Left ventricle myocardium inferior (tissue), 1 donor: ENCODE results near the gene SMARCD3. TPM values are rescaled to one million over a fixed set of nuclear protein-coding genes. Genes with fewer than 3 reads are reported as not detected.

Source experiments
- DNase-seq: peaks from one replicate; pipeline ENCODE4 v3.0.0-alpha.2; 2020
- H3K27ac ChIP-seq: fragments of 200-600 bp; replicated peaks from 2 replicates; pipeline ENCODE4 v1.8.0; 2021
- H3K27me3 ChIP-seq: fragments of 200-600 bp; 2 replicates; pipeline ENCODE4 v1.8.0; 2021; ENCODE audit warnings: low read depth
- H3K36me3 ChIP-seq: fragments of 200-600 bp; 2 replicates; pipeline ENCODE4 v1.8.0; 2021
- H3K4me1 ChIP-seq: fragments of 200-600 bp; 2 replicates; pipeline ENCODE4 v1.8.0; 2021
- H3K4me3 ChIP-seq: fragments of 200-600 bp; 2 replicates; pipeline ENCODE4 v1.8.0; 2021; ENCODE audit warnings: mild to moderate bottlenecking, moderate library complexity
- H3K9me3 ChIP-seq: fragments of 200-600 bp; replicated peaks from 2 replicates; pipeline ENCODE4 v1.8.0; 2021
- intact Hi-C: fragments of 100-400 bp; cut with micrococcal nuclease; formaldehyde crosslinking; loops from one replicate; pipeline ENCODE4 v1.11.0; 2022
- total RNA-seq: library from RNA; stranded (reverse); fragmentation: NEBNext Ultra II Directional; extraction: Animal tissue kit (Norgen Biotek cat#: 25700); gene quantifications from one replicate; pipeline ENCODE4 v1.2.1, GENCODE V29; 2021
- TF ChIP-seq, protein P1 (sequence below): fragments of 200-600 bp; IDR thresholded peaks from 2 replicates; pipeline ENCODE4 v1.8.0; 2021; ENCODE audit warnings: antibody characterized with exemption, mild to moderate bottlenecking, borderline replicate concordance
- donor health status: DM: no; HTN: yes; CAD: no; lungs with severe emphysema.

SMARCD3 gene
- total RNA-seq, 1 donor from 2014 or later = 104 TPM

DNA sequence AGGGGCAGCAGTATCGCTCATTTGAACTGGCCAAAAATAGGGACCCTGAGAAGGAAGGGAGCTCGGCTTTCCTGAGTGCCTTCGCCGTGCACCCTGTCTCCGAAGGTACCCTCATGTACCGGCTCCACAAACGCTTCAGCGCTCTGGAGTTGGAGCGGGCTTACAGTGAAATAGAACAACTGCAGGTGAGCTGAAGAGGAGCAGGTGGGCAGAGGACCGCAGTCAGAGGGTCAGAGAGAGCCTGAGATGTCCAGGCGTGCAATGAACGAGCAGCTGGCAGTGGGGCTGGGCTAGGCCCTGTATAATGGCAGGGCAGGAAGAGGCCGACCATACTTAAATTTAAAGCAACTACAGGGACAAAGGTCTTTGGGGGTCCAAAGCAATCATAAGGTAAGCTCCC is 12.1 kb downstream of the SMARCD3 start:
- H3K4me3 ChIP-seq = no peak overlapping the region
- H3K4me1 ChIP-seq = peaks cover 57% of the 10 kb centered on the region
- peaks cover 60% of the 10 kb centered on the region for H3K36me3 ChIP-seq
- H3K27me3 ChIP-seq = no peaks in the 10 kb centered on the region
- DNase-seq = no peak
- TF ChIP-seq, protein P1, sequence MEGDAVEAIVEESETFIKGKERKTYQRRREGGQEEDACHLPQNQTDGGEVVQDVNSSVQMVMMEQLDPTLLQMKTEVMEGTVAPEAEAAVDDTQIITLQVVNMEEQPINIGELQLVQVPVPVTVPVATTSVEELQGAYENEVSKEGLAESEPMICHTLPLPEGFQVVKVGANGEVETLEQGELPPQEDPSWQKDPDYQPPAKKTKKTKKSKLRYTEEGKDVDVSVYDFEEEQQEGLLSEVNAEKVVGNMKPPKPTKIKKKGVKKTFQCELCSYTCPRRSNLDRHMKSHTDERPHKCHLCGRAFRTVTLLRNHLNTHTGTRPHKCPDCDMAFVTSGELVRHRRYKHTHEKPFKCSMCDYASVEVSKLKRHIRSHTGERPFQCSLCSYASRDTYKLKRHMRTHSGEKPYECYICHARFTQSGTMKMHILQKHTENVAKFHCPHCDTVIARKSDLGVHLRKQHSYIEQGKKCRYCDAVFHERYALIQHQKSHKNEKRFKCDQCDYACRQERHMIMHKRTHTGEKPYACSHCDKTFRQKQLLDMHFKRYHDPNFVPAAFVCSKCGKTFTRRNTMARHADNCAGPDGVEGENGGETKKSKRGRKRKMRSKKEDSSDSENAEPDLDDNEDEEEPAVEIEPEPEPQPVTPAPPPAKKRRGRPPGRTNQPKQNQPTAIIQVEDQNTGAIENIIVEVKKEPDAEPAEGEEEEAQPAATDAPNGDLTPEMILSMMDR = no peak
- no peak overlapping the region for H3K27ac ChIP-seq
- intact Hi-C loops = no loop called here
- no peaks in the 10 kb centered on the region for H3K9me3 ChIP-seq

DNA sequence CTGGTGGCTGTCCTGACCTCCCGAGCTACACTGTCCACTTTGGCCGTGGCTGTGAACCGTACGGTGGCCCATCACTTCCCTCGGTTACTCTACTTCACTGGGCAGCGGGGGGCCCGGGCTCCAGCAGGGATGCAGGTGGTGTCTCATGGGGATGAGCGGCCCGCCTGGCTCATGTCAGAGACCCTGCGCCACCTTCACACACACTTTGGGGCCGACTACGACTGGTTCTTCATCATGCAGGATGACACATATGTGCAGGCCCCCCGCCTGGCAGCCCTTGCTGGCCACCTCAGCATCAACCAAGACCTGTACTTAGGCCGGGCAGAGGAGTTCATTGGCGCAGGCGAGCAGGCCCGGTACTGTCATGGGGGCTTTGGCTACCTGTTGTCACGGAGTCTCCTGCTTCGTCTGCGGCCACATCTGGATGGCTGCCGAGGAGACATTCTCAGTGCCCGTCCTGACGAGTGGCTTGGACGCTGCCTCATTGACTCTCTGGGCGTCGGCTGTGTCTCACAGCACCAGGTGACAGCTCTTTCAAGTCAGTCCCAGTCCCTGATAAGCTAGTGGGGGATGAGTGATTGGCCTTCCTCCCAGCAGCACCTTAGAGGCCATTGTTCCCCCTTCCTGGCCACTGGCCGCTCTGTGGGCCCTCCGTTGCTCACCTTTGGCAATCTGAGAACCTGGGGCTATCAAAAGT is 13.3 kb downstream of the SMARCD3 start:
- DNase-seq = no peak
- peaks cover 50% of the 10 kb centered on the region for H3K36me3 ChIP-seq
- H3K27ac ChIP-seq = no peak overlapping the region

DNA sequence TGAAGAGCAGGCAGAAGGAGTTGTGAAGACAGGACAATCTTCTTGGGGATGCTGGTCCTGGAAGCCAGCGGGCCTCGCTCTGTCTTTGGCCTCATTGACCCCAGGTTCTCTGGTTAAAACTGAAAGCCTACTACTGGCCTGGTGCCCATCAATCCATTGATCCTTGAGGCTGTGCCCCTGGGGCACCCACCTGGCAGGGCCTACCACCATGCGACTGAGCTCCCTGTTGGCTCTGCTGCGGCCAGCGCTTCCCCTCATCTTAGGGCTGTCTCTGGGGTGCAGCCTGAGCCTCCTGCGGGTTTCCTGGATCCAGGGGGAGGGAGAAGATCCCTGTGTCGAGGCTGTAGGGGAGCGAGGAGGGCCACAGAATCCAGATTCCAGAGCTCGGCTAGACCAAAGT is 14.7 kb downstream of the SMARCD3 start:
- intact Hi-C loops = no loop called here
- Histone ChIP-seq H3K4me1 (peaks cover 46% of the 10 kb centered on the region), H3K27me3 (no peaks in the 10 kb centered on the region), H3K36me3 (peaks cover 37% of the 10 kb centered on the region), H3K9me3 (no peaks in the 10 kb centered on the region), H3K4me3 (peak overlapping the region; percentile 99), H3K27ac (peak overlapping the region; percentile 90)
- TF ChIP-seq, protein P1 = no peak
- no peak for DNase-seq

More for the DNA sequence above, 13.3 kb downstream of the SMARCD3 start:
- intact Hi-C loops = no loop called here
- Histone ChIP-seq H3K27me3 (no peaks in the 10 kb centered on the region), H3K9me3 (no peaks in the 10 kb centered on the region), H3K4me1 (peaks cover 50% of the 10 kb centered on the region), H3K4me3 (no peak overlapping the region)
- TF ChIP-seq, protein P1 = no peak

DNA sequence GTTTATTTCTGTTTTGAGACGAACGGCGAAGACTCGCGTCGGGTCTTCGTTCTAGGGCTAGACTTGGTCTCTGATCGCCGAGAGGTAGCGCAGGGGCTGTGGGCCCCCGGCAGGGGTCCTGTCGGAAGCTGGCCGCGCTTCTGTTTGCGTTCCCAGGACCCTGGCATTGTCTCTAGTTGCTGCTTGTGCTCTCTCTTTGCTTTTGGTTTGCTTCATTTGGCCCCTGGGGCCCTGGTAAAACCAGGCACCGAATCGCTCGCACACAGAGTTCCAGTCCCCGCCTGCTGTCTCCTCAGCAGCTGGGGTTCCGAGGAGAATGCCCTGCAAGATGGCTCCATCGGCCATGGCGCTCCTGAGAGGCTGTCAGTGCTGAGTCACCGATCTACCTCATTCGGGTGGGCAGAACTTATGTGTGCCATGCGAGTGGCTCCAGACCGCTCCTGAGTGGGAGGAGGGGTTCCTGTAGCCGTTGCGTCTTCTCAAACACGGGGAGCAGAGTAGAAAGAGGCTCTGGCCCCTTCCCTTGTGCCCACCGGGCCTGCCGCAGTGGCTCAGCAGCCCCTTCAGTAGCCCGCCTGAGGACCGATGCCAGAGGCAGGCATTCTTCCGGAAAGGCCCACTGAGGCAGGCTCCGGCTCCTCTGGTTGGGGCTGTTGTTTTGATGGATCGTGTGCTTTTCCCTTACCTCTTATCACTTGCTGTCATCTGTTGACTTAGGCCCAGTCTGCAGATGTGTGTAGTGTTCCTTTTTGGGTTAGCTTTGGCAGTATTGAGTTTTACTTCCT is 15.4 kb downstream of the SMARCD3 start:
- Histone ChIP-seq H3K36me3 (peaks cover 30% of the 10 kb centered on the region), H3K9me3 (no peaks in the 10 kb centered on the region), H3K27ac (peak overlapping the region; percentile 90), H3K4me1 (peaks cover 48% of the 10 kb centered on the region), H3K27me3 (no peaks in the 10 kb centered on the region), H3K4me3 (peak overlapping the region; percentile 99)
- no peak for DNase-seq
- TF ChIP-seq, protein P1 = no peak
- intact Hi-C loops = no loop called here

DNA sequence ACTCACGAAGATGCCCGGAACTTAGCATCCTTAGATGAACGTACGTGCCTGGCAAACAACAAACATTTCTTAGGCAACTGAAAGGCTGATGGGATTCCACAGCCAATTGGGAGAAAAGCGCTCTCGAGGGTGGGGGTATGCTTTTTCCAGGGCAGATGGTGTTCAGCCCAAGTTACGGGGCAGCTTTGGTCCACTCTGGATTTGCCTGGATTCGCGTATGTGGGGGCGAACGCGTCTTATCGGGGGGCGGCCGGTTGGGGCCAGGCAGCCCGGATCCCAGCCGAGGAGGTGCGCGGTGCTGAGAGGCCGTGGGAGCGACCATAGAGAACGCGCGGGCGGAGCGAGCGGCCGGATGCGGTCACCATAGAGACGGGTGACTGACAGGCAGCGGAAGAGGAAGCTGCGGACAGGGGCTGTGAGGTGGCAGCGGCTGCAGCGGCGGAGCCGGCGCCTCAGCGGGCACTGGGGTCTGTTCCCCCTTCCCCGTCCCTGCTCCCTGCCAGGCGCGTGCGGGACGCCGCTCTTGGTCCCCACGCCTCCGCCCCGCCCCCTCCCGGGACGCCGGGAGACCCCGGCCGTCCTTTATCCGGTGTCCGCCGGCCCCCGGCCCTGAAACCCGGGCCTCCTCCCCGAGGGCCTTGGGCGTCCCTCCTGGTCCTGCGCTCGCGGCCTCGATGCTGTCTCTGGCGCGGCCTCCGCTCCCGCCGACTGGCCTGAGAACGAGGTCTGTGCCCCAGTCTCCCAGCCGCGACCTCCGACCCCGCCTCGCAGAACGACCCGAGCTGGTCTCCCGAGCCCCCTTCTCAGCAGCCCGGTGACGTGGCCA is 16.2 kb downstream of the SMARCD3 start, which contains the start of gene CHPF2:
Gene CHPF2, plus strand, starts transcription at position 393 of the 826 bp plus-strand sequence. CDS start 1,529 bp downstream, outside the sequence.
- no peaks in the 10 kb centered on the region for H3K27me3 ChIP-seq
- H3K4me3 ChIP-seq = peak within 1 kb of the TSS; percentile 99
- intact Hi-C loops = no loop called here
- H3K36me3 ChIP-seq = peaks cover 22% of the 10 kb centered on the region
- no peaks in the 10 kb centered on the region for H3K9me3 ChIP-seq
- DNase-seq = peak; percentile 94
- H3K27ac ChIP-seq = peak within 1 kb of the TSS; percentile 90
- TF ChIP-seq, protein P1 = no peak
- peaks cover 56% of the 10 kb centered on the region for H3K4me1 ChIP-seq
